Upper lobe of right lung (tissue), 1 donor: Measurements from ENCODE around the gene RFNG. TPM values are rescaled to one million over a fixed set of nuclear protein-coding genes. Genes with fewer than 3 reads are reported as not detected.

Experiments
- ATAC-seq: fragments of 200-7000 bp; cut with Tn5 transposase; one replicate; pipeline ENCODE4 v1.9.1; 2020; ENCODE audit warnings: mild to moderate bottlenecking, moderate library complexity
- DNase-seq: peaks from one replicate; pipeline ENCODE4 v3.0.0-alpha.2; 2020
- H3K27ac ChIP-seq: fragments of 200-600 bp; one replicate; pipeline ENCODE4 v1.8.0; 2022
- H3K27me3 ChIP-seq: fragments of 200-600 bp; one replicate; pipeline ENCODE4 v1.8.0; 2022; ENCODE audit warnings: mild to moderate bottlenecking
- H3K36me3 ChIP-seq: fragments of 200-600 bp; one replicate; pipeline ENCODE4 v1.8.0; 2022
- H3K4me1 ChIP-seq: fragments of 200-600 bp; one replicate; pipeline ENCODE4 v1.8.0; 2022
- H3K4me3 ChIP-seq: fragments of 200-600 bp; one replicate; pipeline ENCODE4 v1.8.0; 2022; ENCODE audit warnings: mild to moderate bottlenecking
- H3K9me3 ChIP-seq: fragments of 200-600 bp; one replicate; pipeline ENCODE4 v1.8.0; 2022
- intact Hi-C: fragments of 100-400 bp; cut with DNase I; formaldehyde crosslinking; loops from one replicate; pipeline ENCODE4 v1.11.0; 2022
- total RNA-seq: library from RNA; stranded (reverse); fragmentation: NEBNext Ultra II Directional; extraction: Animal tissue kit (Norgen Biotek cat#: 25700); gene quantifications from one replicate; pipeline ENCODE4 v1.2.1, GENCODE V29; 2021
- TF ChIP-seq, protein P1 (sequence below): fragments of 200-600 bp; IDR thresholded peaks from one replicate; pipeline ENCODE4 v1.8.0; 2022; ENCODE audit warnings: antibody characterized with exemption
- donor health status: DM: no; HTN: yes; CAD: no; lungs with severe emphysema.

Gene RFNG
- total RNA-seq, 1 donor from 2014 or later, result 38.5 TPM

DNA sequence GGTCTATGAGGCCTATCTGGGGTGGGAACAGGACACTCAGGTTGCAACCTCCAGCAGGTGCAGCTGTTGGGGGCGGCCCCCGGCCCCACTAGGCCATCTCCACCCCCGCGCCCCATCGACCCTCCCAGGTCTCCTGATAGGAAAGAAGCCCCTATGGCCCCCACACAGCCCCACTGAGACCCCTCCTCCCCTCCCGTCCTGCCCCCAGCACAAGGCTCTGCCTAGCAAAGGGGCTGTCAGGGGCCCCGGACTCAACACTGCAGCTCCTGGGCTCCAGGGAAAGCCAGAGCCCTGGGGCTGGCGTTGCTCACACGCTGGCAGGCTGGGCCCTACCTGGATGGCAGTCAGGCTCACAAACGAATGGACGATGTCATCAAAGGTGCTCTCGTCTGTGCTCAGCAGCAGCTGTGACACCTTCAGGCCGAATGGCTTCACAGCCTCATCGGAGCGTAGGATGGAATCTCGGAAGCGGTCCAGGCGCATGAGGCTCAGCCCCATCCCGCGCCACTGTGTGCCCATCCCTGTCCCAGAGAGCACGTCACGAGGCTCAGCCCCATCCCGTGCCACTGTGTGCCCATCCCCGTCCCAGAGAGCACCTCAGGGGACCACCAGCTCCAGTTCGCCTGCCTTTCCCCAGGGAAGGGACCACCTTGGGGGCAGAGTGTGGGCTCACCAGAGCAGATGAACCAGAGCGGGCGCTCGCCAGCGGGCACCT, 39.1 kb upstream of the RFNG start:
- Histone ChIP-seq H3K36me3 (peaks cover 98% of the 10 kb centered on the region), H3K27ac (no peak overlapping the region), H3K27me3 (no peaks in the 10 kb centered on the region), H3K9me3 (no peaks in the 10 kb centered on the region), H3K4me3 (no peak overlapping the region), H3K4me1 (no peaks in the 10 kb centered on the region)
- no peak for ATAC-seq
- TF ChIP-seq, protein P1, sequence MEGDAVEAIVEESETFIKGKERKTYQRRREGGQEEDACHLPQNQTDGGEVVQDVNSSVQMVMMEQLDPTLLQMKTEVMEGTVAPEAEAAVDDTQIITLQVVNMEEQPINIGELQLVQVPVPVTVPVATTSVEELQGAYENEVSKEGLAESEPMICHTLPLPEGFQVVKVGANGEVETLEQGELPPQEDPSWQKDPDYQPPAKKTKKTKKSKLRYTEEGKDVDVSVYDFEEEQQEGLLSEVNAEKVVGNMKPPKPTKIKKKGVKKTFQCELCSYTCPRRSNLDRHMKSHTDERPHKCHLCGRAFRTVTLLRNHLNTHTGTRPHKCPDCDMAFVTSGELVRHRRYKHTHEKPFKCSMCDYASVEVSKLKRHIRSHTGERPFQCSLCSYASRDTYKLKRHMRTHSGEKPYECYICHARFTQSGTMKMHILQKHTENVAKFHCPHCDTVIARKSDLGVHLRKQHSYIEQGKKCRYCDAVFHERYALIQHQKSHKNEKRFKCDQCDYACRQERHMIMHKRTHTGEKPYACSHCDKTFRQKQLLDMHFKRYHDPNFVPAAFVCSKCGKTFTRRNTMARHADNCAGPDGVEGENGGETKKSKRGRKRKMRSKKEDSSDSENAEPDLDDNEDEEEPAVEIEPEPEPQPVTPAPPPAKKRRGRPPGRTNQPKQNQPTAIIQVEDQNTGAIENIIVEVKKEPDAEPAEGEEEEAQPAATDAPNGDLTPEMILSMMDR, result no peak
- intact Hi-C loops, result no loop called here
- no peak for DNase-seq

DNA sequence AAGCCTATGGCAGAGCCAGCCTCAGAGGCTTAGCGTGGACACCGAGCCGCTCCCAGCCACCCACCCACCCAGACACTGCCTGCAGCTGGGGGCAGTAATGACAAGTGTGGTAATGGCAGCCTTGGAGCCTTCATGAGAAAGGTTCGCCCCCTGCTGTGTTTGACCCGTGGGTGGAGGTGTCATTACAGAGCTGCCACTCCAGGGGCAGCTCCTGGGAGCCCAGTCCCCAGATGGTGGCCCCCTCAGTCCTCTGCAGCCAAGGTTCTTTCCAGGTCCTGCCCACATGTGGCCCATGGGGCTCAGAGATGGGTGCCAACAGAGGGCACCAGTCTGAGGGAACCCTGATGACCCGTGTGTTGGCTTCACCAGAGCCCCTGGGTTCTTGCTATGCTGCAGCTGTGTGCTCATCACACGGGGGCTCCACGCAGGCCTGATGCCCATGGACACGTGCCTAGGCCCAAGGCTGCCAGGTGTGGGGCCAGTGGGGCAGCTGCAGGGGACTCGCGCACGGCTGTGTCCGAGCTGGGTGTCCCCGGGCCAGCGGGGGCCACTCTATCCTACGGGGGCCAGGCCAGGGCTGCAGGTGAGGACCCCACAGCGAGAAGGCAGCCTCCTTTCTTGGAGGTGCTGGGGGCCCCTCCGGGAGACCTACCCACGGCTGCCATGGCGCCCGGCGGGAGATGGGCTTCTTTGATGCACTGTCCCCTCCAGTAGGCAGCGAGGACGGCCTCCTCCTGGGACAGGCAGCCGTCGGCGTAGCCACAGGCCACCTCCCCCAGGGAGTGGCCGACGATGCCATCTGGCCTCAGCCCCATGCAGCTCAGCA, 38.3 kb upstream of the RFNG start:
- no peak for ATAC-seq
- H3K9me3 ChIP-seq, result no peaks in the 10 kb centered on the region
- H3K27me3 ChIP-seq, result no peaks in the 10 kb centered on the region
- intact Hi-C loops, result no loop called here
- H3K27ac ChIP-seq, result no peak overlapping the region
- no peaks in the 10 kb centered on the region for H3K4me1 ChIP-seq
- TF ChIP-seq, protein P1, result no peak
- H3K4me3 ChIP-seq, result no peak overlapping the region
- peaks cover 98% of the 10 kb centered on the region for H3K36me3 ChIP-seq
- no peak for DNase-seq

DNA sequence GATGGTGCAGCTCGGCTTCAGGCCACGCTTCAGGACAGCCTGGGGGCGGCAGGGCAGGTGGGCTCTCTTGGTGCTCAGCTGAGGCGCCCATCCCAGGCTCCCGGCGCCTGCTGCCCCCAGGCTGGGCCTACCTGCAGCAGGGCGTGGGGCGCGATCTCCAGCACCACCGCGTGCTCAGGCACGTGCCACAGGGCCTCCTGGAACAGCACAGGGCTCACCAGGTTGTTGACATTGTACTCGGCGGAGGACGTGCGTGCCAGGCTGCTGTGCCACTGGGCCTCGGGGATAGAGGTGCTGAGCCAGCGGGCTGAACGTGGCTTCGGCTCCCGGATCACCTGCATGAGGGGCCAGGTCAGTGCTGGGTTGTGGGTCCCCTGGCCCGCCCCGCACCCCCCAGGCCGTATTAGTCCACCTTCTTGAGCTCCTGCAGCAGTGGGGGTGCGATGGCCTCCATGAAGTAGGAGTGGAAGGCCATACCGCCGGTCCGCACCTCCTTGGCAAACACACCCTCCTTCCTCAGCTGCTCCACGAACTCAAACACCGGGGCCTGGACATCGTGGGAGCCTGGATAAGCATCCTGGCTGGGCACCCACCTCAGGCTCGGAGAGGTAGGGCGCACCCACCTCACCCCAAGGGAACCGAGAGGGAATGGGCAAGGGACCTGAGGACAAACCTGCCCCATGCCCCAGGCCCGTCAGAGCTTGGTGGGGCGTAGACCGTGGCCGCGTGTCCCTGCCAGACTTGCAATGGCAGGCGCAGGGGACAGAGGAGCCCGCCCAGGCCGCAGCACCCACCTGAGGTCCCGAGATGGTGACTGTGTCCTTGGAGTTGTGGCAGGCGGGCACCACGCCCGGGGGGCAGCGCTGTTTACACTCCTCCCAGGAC, 37.5 kb upstream of the RFNG start:
- H3K4me3 ChIP-seq, result no peak overlapping the region
- H3K36me3 ChIP-seq, result peaks cover 100% of the 10 kb centered on the region
- intact Hi-C loops, result no loop called here
- ATAC-seq, result no peak
- no peak overlapping the region for H3K27ac ChIP-seq
- no peaks in the 10 kb centered on the region for H3K9me3 ChIP-seq
- no peaks in the 10 kb centered on the region for H3K27me3 ChIP-seq
- H3K4me1 ChIP-seq, result no peaks in the 10 kb centered on the region
- TF ChIP-seq, protein P1, result no peak
- no peak for DNase-seq

DNA sequence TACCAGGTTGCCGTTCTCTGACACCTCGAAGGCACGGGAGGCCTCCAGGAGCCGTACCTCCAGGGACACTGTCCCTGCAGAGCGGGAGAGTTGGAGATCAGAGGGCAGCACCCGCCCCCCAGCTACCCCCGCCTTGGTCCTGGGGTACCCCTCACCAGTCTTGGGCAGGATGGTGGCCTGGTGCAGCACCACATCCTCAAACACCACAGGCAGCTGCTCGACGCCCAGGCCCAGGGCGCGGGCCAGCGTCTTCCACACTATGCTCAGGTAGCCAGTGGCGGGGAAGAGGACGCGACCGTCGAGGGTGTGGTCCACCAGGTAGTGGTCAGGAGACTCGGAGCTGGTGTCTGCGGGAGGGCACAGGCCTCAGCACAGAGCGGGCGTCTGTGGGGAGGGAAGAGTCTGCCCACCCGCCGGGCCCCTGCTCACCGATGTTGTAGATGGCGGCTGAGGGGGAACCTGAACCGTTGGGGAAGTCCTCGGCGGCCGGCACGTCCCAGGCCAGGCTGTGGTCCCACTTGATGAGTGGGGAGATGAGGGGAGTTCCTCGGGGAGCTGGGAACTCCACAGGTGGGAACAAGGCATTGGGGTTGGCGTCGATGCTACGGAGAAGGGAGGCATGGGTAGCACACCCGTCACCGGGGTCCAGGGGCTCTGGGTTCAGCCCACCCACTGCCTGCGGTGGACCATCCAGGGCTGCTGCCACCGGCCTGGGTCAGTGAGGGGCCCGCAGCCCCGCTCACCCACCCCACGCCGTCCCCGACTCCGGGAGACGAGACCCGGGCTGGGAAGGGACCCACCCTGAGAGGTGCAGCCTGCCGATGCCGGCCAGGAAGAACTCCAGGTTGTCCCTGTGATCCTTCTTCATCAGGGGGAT, 36.6 kb upstream of the RFNG start:
- intact Hi-C loops, result no loop called here
- Histone ChIP-seq H3K9me3 (no peaks in the 10 kb centered on the region), H3K27ac (no peak overlapping the region), H3K4me3 (no peak overlapping the region), H3K36me3 (peaks cover 100% of the 10 kb centered on the region), H3K27me3 (no peaks in the 10 kb centered on the region), H3K4me1 (no peaks in the 10 kb centered on the region)
- ATAC-seq, result no peak
- DNase-seq, result no peak
- TF ChIP-seq, protein P1, result no peak
